WTC11 (cell line): ENCODE results near the gene PCDHA3. TPM values are rescaled to one million over a fixed set of nuclear protein-coding genes. Genes with fewer than 3 reads are reported as not detected.

ENCODE experiments used
- ATAC-seq: fragments of 200-7000 bp; cut with Tn5 transposase; 2 replicates; pipeline ENCODE4 v1.10.0; 2021; ENCODE audit warnings: mild to moderate bottlenecking, moderate library complexity
- CTCF ChIA-PET: fragments of 300-600 bp; sonication (Branson Sonifier 250); formaldehyde crosslinking; loops from one replicate; lab custom pipeline; 2021; ENCODE audit warnings: antibody characterized with exemption; lab: Charles Lee
- POLR2A ChIA-PET: fragments of 350-600 bp; sonication (Branson Sonifier 250); formaldehyde crosslinking; loops from one replicate; lab custom pipeline; 2021; ENCODE audit warnings: antibody characterized with exemption; lab: Charles Lee
- DNase-seq: peaks from one replicate; pipeline ENCODE4 v3.0.0; 2021; ENCODE audit warnings: low spot score
- H3K27ac Mint-ChIP-seq: 2 replicates; pipeline ENCODE4 v1.8.0; 2021; ENCODE audit warnings: mixed read lengths
- H3K27me3 Mint-ChIP-seq: 2 replicates; pipeline ENCODE4 v1.8.0; 2021; ENCODE audit warnings: low read depth, mild to moderate bottlenecking, moderate library complexity, mixed read lengths
- H3K36me3 Mint-ChIP-seq: 2 replicates; pipeline ENCODE4 v1.8.0; 2021; ENCODE audit warnings: mixed read lengths
- H3K4me1 Mint-ChIP-seq: 2 replicates; pipeline ENCODE4 v1.8.0; 2022; ENCODE audit warnings: mixed read lengths
- H3K4me3 Mint-ChIP-seq: 2 replicates; pipeline ENCODE4 v1.8.0; 2021; ENCODE audit warnings: mild to moderate bottlenecking, moderate library complexity, mixed read lengths
- H3K9me3 Mint-ChIP-seq: 2 replicates; pipeline ENCODE4 v1.8.0; 2021; ENCODE audit warnings: mixed read lengths
- ELF4 ChIP-seq: sonication (generic); formaldehyde crosslinking; IDR thresholded peaks from 2 replicates; pipeline ENCODE4 v1.8.1; 2022; ENCODE audit warnings: low read depth, mild to moderate bottlenecking, moderate library complexity, missing genetic modification reagents
- FOXJ3 ChIP-seq: sonication (generic); formaldehyde crosslinking; IDR thresholded peaks from 2 replicates; pipeline ENCODE4 v1.9.0; 2021; ENCODE audit warnings: missing genetic modification reagents, mild to moderate bottlenecking, borderline replicate concordance
- NR2C2 ChIP-seq: sonication (generic); formaldehyde crosslinking; IDR thresholded peaks from 2 replicates; pipeline ENCODE4 v1.8.0; 2022; ENCODE audit warnings: mild to moderate bottlenecking, missing genetic modification reagents
- ZNF416 ChIP-seq: fragments of 250-450 bp; sonication (Bioruptor Pico); IDR thresholded peaks from 2 replicates; pipeline ENCODE4 v1.9.0; 2021; ENCODE audit warnings: mild to moderate bottlenecking, inconsistent platforms
- total RNA-seq: library from RNA; stranded (reverse); gene quantifications from 3 replicates; pipeline ENCODE4 v1.2.3, GENCODE V29; 2021
- TF ChIP-seq, protein P1 (sequence below): sonication (generic); formaldehyde crosslinking; IDR thresholded peaks from 2 replicates; pipeline ENCODE4 v1.8.0; 2022; ENCODE audit warnings: mild to moderate bottlenecking, missing genetic modification reagents
- TF ChIP-seq, protein P2 (sequence below): fragments of 250-450 bp; sonication (Bioruptor Pico); IDR thresholded peaks from 2 replicates; pipeline ENCODE4 v1.8.0; 2021; ENCODE audit warnings: mild to moderate bottlenecking
- TF ChIP-seq, protein P3 (sequence below): sonication (generic); formaldehyde crosslinking; IDR thresholded peaks from 2 replicates; pipeline ENCODE4 v1.8.0; 2023; ENCODE audit warnings: missing genetic modification reagents
- TF ChIP-seq, protein P4 (sequence below): sonication (generic); formaldehyde crosslinking; IDR thresholded peaks from 2 replicates; pipeline ENCODE4 v1.8.0; 2023; ENCODE audit warnings: missing genetic modification reagents, mild to moderate bottlenecking, borderline replicate concordance
- TF ChIP-seq, protein P5 (sequence below): sonication (generic); formaldehyde crosslinking; IDR thresholded peaks from 2 replicates; pipeline ENCODE4 v1.8.1; 2023; ENCODE audit warnings: mild to moderate bottlenecking, missing genetic modification reagents, moderate library complexity

PCDHA3 gene
- total RNA-seq, 1 experiment from 2014 or later = 3.4 TPM

DNA sequence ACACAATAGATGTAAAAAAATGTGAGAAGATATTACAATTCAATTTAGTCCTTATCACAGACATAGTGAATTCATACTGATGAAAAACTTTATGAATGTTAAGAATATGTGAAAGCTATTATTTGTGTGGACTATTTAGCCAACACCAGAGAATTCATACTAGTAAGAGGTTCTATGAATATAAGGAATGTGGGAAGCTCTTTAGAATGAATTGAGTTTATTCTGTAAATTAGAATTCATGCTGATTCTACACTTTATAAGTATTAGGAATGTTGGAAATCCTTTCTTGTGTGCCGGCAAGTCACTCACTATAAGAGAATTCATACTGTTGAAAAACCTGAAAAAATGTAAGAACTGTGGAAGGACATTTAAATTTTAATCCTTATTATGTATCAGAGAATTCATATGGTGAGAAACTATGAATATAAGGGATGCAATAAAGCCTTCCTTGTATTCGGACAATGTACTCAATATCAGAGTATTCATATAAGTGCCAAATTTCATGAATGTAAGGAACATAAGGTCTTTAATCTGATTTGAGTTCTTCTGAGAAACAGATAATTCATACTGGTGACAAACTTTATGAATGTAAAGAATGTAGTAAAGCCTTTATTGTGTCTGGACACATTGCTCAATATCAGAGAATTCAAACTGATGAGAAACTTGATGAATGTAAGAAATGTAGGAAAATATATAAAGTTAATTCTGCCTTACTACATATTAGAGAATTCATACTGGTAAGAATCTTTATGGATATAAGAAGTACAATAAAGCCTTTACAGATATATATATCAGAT, 36.5 kb upstream of the PCDHA3 start:
- Mint-ChIP-seq H3K4me1 (no peaks in the 10 kb centered on the region), H3K27me3 (peaks cover 24% of the 10 kb centered on the region), H3K36me3 (peaks cover 57% of the 10 kb centered on the region), H3K4me3 (no peak overlapping the region), H3K9me3 (peaks cover 85% of the 10 kb centered on the region), H3K27ac (no peak overlapping the region)
- ATAC-seq = no peak
- ChIA-PET CTCF (no interaction called here), POLR2A (no interaction called here)
- no peak for DNase-seq
- TF ChIP-seq, protein P1, sequence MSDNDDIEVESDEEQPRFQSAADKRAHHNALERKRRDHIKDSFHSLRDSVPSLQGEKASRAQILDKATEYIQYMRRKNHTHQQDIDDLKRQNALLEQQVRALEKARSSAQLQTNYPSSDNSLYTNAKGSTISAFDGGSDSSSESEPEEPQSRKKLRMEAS (CRISPR knock-in tag) = no peak
- TF ChIP-seq ELF4 (no peak), NR2C2 (CRISPR knock-in tag) (no peak), ZNF416 (CRISPR knock-in tag) (no peak), FOXJ3 (no peak)
- TF ChIP-seq, protein P2, sequence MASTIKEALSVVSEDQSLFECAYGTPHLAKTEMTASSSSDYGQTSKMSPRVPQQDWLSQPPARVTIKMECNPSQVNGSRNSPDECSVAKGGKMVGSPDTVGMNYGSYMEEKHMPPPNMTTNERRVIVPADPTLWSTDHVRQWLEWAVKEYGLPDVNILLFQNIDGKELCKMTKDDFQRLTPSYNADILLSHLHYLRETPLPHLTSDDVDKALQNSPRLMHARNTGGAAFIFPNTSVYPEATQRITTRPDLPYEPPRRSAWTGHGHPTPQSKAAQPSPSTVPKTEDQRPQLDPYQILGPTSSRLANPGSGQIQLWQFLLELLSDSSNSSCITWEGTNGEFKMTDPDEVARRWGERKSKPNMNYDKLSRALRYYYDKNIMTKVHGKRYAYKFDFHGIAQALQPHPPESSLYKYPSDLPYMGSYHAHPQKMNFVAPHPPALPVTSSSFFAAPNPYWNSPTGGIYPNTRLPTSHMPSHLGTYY (CRISPR knock-in tag) = no peak
- TF ChIP-seq, protein P3, sequence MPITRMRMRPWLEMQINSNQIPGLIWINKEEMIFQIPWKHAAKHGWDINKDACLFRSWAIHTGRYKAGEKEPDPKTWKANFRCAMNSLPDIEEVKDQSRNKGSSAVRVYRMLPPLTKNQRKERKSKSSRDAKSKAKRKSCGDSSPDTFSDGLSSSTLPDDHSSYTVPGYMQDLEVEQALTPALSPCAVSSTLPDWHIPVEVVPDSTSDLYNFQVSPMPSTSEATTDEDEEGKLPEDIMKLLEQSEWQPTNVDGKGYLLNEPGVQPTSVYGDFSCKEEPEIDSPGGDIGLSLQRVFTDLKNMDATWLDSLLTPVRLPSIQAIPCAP (CRISPR knock-in tag) = no peak
- TF ChIP-seq, protein P4, sequence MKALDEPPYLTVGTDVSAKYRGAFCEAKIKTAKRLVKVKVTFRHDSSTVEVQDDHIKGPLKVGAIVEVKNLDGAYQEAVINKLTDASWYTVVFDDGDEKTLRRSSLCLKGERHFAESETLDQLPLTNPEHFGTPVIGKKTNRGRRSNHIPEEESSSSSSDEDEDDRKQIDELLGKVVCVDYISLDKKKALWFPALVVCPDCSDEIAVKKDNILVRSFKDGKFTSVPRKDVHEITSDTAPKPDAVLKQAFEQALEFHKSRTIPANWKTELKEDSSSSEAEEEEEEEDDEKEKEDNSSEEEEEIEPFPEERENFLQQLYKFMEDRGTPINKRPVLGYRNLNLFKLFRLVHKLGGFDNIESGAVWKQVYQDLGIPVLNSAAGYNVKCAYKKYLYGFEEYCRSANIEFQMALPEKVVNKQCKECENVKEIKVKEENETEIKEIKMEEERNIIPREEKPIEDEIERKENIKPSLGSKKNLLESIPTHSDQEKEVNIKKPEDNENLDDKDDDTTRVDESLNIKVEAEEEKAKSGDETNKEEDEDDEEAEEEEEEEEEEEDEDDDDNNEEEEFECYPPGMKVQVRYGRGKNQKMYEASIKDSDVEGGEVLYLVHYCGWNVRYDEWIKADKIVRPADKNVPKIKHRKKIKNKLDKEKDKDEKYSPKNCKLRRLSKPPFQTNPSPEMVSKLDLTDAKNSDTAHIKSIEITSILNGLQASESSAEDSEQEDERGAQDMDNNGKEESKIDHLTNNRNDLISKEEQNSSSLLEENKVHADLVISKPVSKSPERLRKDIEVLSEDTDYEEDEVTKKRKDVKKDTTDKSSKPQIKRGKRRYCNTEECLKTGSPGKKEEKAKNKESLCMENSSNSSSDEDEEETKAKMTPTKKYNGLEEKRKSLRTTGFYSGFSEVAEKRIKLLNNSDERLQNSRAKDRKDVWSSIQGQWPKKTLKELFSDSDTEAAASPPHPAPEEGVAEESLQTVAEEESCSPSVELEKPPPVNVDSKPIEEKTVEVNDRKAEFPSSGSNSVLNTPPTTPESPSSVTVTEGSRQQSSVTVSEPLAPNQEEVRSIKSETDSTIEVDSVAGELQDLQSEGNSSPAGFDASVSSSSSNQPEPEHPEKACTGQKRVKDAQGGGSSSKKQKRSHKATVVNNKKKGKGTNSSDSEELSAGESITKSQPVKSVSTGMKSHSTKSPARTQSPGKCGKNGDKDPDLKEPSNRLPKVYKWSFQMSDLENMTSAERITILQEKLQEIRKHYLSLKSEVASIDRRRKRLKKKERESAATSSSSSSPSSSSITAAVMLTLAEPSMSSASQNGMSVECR (CRISPR knock-in tag) = no peak

DNA sequence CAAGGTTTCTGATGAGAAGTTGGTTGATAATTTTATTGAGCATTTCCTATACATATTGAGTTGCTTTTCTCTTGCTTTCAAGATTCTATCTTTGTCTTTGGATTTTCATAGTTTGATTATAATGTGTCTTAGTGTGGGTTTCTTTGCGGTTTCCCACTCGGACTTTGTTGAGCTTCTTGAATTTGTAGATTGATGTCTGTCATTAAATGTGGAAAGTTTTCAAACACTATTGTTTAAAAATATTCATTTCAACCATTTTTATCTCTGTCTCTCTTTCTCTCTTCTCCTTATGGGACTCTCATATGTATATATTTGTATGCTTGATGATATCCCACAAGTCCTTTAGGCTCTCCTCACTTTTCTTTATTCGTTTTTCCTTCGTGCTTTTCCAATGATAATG, 33.4 kb upstream of the PCDHA3 start:
- Mint-ChIP-seq H3K9me3 (peaks cover 93% of the 10 kb centered on the region), H3K27ac (no peak overlapping the region), H3K36me3 (peaks cover 48% of the 10 kb centered on the region), H3K4me3 (no peak overlapping the region), H3K4me1 (no peaks in the 10 kb centered on the region), H3K27me3 (peaks cover 22% of the 10 kb centered on the region)
- TF ChIP-seq, protein P4 (CRISPR knock-in tag) = no peak
- TF ChIP-seq, protein P5, sequence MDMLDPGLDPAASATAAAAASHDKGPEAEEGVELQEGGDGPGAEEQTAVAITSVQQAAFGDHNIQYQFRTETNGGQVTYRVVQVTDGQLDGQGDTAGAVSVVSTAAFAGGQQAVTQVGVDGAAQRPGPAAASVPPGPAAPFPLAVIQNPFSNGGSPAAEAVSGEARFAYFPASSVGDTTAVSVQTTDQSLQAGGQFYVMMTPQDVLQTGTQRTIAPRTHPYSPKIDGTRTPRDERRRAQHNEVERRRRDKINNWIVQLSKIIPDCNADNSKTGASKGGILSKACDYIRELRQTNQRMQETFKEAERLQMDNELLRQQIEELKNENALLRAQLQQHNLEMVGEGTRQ = no peak
- DNase-seq (no peak), ATAC-seq (no peak)
- POLR2A ChIA-PET = no interaction called here
- CTCF ChIA-PET = interaction anchor here (1.2 to 1.5 kb wide), 2 partner anchors 19 to 74 kb away, joined by 3 to 4 read pairs; partner anchors contain the start of gene PCDHA1
